HEK293 (cell line): ENCODE data around the gene ADAMTSL4.

ENCODE experiments used
- CTCF ChIA-PET: fragments of 350-600 bp; formaldehyde crosslinking; extraction: SDS; loops from one replicate; lab custom pipeline; 2021; ENCODE audit warnings: antibody characterized with exemption; lab: Yijun Ruan, JAX
- POLR2A ChIA-PET: fragments of 300-600 bp; formaldehyde crosslinking; extraction: SDS; loops from one replicate; lab custom pipeline; 2020; ENCODE audit warnings: antibody characterized with exemption, inconsistent platforms; lab: Yijun Ruan, JAX
- H3K27ac ChIP-seq: fragments of 200-500 bp; sonication (Bioruptor generic); 2 replicates; pipeline ENCODE4 v1.5.1; 2014; ENCODE audit warnings: low read depth, low read length, control low read depth, inconsistent platforms; ENCODE audit errors: extremely low read depth
- H3K36me3 ChIP-seq, 2 experiments: fragments of 200-500 bp in 1 of 2; sonication (Bioruptor generic) in 1 of 2; 1 replicate in 1 of 2; 2 replicates in 1 of 2; pipeline ENCODE4 v1.5.1; 2014 to 2017; ENCODE audit warnings: inconsistent platforms in 2 of 2, low read length in 2 of 2; ENCODE audit not compliant: control insufficient read depth in 2 of 2, insufficient read depth in 1 of 2
- H3K4me1 ChIP-seq: fragments of 200-500 bp; sonication (Bioruptor generic); 2 replicates; pipeline ENCODE4 v1.5.1; 2014; ENCODE audit warnings: mild to moderate bottlenecking, low read length, inconsistent platforms; ENCODE audit not compliant: control insufficient read depth, insufficient read depth
- H3K4me3 ChIP-seq: 2 replicates; pipeline ENCODE4 v1.5.1; 2011; ENCODE audit warnings: low read depth, mild to moderate bottlenecking, control low read depth, low read length, moderate library complexity
- H3K9me3 ChIP-seq: fragments of 200-500 bp; sonication (Bioruptor generic); 2 replicates; pipeline ENCODE4 v1.5.1; 2014; ENCODE audit warnings: low read depth, low read length, inconsistent platforms; ENCODE audit not compliant: control insufficient read depth, insufficient read depth
- GFI1B ChIP-seq: fragments of 450-650 bp; formaldehyde crosslinking; IDR thresholded peaks from 2 replicates; pipeline ENCODE4 v1.5.1; 2016; ENCODE audit warnings: missing biosample characterization, missing genetic modification characterization
- GLIS1 ChIP-seq: fragments of 450-650 bp; formaldehyde crosslinking; IDR thresholded peaks from 2 replicates; pipeline ENCODE4 v1.5.1; 2016; ENCODE audit warnings: missing biosample characterization, missing genetic modification characterization
- GLIS2 ChIP-seq: fragments of 450-650 bp; formaldehyde crosslinking; IDR thresholded peaks from 2 replicates; pipeline ENCODE4 v1.5.1; 2016; ENCODE audit warnings: missing biosample characterization, missing genetic modification characterization
- IKZF3 ChIP-seq: fragments of 450-650 bp; IDR thresholded peaks from 2 replicates; pipeline ENCODE4 v1.5.0; 2018; ENCODE audit warnings: missing biosample characterization, mild to moderate bottlenecking, missing genetic modification characterization, moderate library complexity
- INSM2 ChIP-seq: fragments of 450-650 bp; formaldehyde crosslinking; IDR thresholded peaks from 2 replicates; pipeline ENCODE4 v1.5.1; 2016; ENCODE audit warnings: missing biosample characterization, missing genetic modification characterization
- KLF10 ChIP-seq: fragments of 450-650 bp; IDR thresholded peaks from 2 replicates; pipeline ENCODE4 v1.5.1; 2018; ENCODE audit warnings: missing biosample characterization, mild to moderate bottlenecking, missing genetic modification characterization
- KLF16 ChIP-seq: fragments of 450-650 bp; formaldehyde crosslinking; IDR thresholded peaks from 2 replicates; pipeline ENCODE4 v1.5.1; 2017; ENCODE audit warnings: missing biosample characterization, missing genetic modification characterization
- KLF8 ChIP-seq: fragments of 450-650 bp; formaldehyde crosslinking; IDR thresholded peaks from 2 replicates; pipeline ENCODE4 v1.5.1; 2016; ENCODE audit warnings: missing biosample characterization, missing genetic modification characterization
- SP3 ChIP-seq: fragments of 450-650 bp; formaldehyde crosslinking; IDR thresholded peaks from 2 replicates; pipeline ENCODE4 v1.5.1; 2016; ENCODE audit warnings: missing biosample characterization, missing genetic modification characterization
- ZBTB1 ChIP-seq: fragments of 450-650 bp; formaldehyde crosslinking; IDR thresholded peaks from 2 replicates; pipeline ENCODE4 v1.5.1; 2016; ENCODE audit warnings: missing biosample characterization, missing genetic modification characterization
- ZBTB44 ChIP-seq: fragments of 450-650 bp; IDR thresholded peaks from 2 replicates; pipeline ENCODE4 v1.5.1; 2018; ENCODE audit warnings: missing biosample characterization, mild to moderate bottlenecking, missing genetic modification characterization
- ZBTB48 ChIP-seq: fragments of 450-650 bp; formaldehyde crosslinking; IDR thresholded peaks from 2 replicates; pipeline ENCODE4 v1.5.1; 2016; ENCODE audit warnings: missing biosample characterization, missing genetic modification characterization
- ZFHX2 ChIP-seq: fragments of 450-650 bp; formaldehyde crosslinking; conservative IDR thresholded peaks from 2 replicates; pipeline ENCODE4 v1.5.1; 2016; ENCODE audit warnings: missing biosample characterization, missing genetic modification characterization
- ZNF175 ChIP-seq: fragments of 450-650 bp; formaldehyde crosslinking; IDR thresholded peaks from 2 replicates; pipeline ENCODE4 v1.5.1; 2016; ENCODE audit warnings: missing biosample characterization, missing genetic modification characterization
- ZNF19 ChIP-seq: fragments of 450-650 bp; formaldehyde crosslinking; IDR thresholded peaks from 2 replicates; pipeline ENCODE4; 2016; ENCODE audit warnings: missing biosample characterization, missing genetic modification characterization, low read depth
- ZNF211 ChIP-seq: fragments of 450-650 bp; formaldehyde crosslinking; IDR thresholded peaks from 2 replicates; pipeline ENCODE4 v1.5.1; 2016; ENCODE audit warnings: low read depth, missing biosample characterization, missing genetic modification characterization
- ZNF335 ChIP-seq: fragments of 450-650 bp; formaldehyde crosslinking; conservative IDR thresholded peaks from 2 replicates; pipeline ENCODE4 v1.5.1; 2016; ENCODE audit warnings: missing biosample characterization, missing genetic modification characterization
- ZNF391 ChIP-seq: fragments of 450-650 bp; formaldehyde crosslinking; IDR thresholded peaks from 2 replicates; pipeline ENCODE4 v1.5.1; 2016; ENCODE audit warnings: low read depth, missing biosample characterization, missing genetic modification characterization, borderline replicate concordance
- ZNF394 ChIP-seq: fragments of 450-650 bp; formaldehyde crosslinking; IDR thresholded peaks from 2 replicates; pipeline ENCODE4 v1.5.1; 2016; ENCODE audit warnings: missing biosample characterization, missing genetic modification characterization, mild to moderate bottlenecking, moderate library complexity, borderline replicate concordance
- ZNF426 ChIP-seq: fragments of 450-650 bp; formaldehyde crosslinking; IDR thresholded peaks from 2 replicates; pipeline ENCODE4 v1.5.1; 2017; ENCODE audit warnings: missing biosample characterization, missing genetic modification characterization, mild to moderate bottlenecking, inconsistent platforms, moderate library complexity
- ZNF433 ChIP-seq: fragments of 450-650 bp; formaldehyde crosslinking; IDR thresholded peaks from 2 replicates; pipeline ENCODE4 v1.5.1; 2016; ENCODE audit warnings: missing biosample characterization, missing genetic modification characterization, low read depth
- ZNF544 ChIP-seq: fragments of 450-650 bp; formaldehyde crosslinking; IDR thresholded peaks from 2 replicates; pipeline ENCODE4 v1.5.0; 2017; ENCODE audit warnings: missing biosample characterization, missing genetic modification characterization
- ZNF560 ChIP-seq: fragments of 450-650 bp; formaldehyde crosslinking; IDR thresholded peaks from 2 replicates; pipeline ENCODE4 v1.5.1; 2017; ENCODE audit warnings: missing biosample characterization, missing genetic modification characterization, borderline replicate concordance
- ZNF561 ChIP-seq: fragments of 450-650 bp; IDR thresholded peaks from 2 replicates; pipeline ENCODE4 v1.5.1; 2018; ENCODE audit warnings: missing biosample characterization, missing genetic modification characterization, borderline replicate concordance
- ZNF639 ChIP-seq: fragments of 450-650 bp; formaldehyde crosslinking; IDR thresholded peaks from 2 replicates; pipeline ENCODE4 v1.5.1; 2016; ENCODE audit warnings: missing biosample characterization, missing genetic modification characterization
- ZNF660 ChIP-seq: fragments of 450-650 bp; IDR thresholded peaks from 2 replicates; pipeline ENCODE4 v1.5.1; 2018; ENCODE audit warnings: missing biosample characterization, mild to moderate bottlenecking, missing genetic modification characterization
- ZNF670 ChIP-seq: fragments of 450-650 bp; formaldehyde crosslinking; IDR thresholded peaks from 2 replicates; pipeline ENCODE4 v1.5.1; 2016; ENCODE audit warnings: missing biosample characterization, missing genetic modification characterization, low read depth
- ZNF677 ChIP-seq: fragments of 450-650 bp; IDR thresholded peaks from 2 replicates; pipeline ENCODE4 v1.5.0; 2018; ENCODE audit warnings: missing biosample characterization, mild to moderate bottlenecking, missing genetic modification characterization, moderate library complexity
- ZNF76 ChIP-seq: fragments of 450-650 bp; formaldehyde crosslinking; IDR thresholded peaks from 2 replicates; pipeline ENCODE4; 2016; ENCODE audit warnings: low read depth, missing biosample characterization, missing genetic modification characterization, borderline replicate concordance
- ZNF837 ChIP-seq: fragments of 450-650 bp; formaldehyde crosslinking; IDR thresholded peaks from 2 replicates; pipeline ENCODE4 v1.5.1; 2016; ENCODE audit warnings: missing biosample characterization, missing genetic modification characterization

Gene ADAMTSL4

GRCh38 chr1:150578272-150579109, 29.3 kb downstream of the ADAMTSL4 start (continued):
- TF ChIP-seq ZNF639 (tag by site-specific recombination): peak; percentile 24; the same call in 1 of the 2 replicates
- peak; percentile 79 for TF ChIP-seq ZNF660 (tag by site-specific recombination)
- TF ChIP-seq ZNF391 (tag by site-specific recombination): no peak
- no peak for TF ChIP-seq ZNF433
- TF ChIP-seq KLF8 (tag by site-specific recombination): peak; percentile 79

GRCh38 chr1:150579110-150579944, 30.1 kb downstream of the ADAMTSL4 start, which contains the start of gene MCL1:
Gene MCL1 (minus strand): TSS chr1:150579610. CDS start chr1:150579530, 80 bp downstream.
- H3K4me1 ChIP-seq: no peaks in the 10 kb centered on the region
- ChIA-PET CTCF (interaction anchor here (0.5 to 14.0 kb wide), 12 partner anchors 8 to 419 kb away, joined by 3 to 135 read pairs (median 4); partner anchors contain the start of gene FALEC), POLR2A (interaction anchor here (0.6 to 13.5 kb wide), 35 partner anchors 10 to 740 kb away, joined by 3 to 272 read pairs (median 4); partner anchors contain the start of genes ADAMTSL4, APH1A, ENSA and FALEC)
- peaks cover 0 to 46% of the 10 kb centered on the region in 2 experiments; a peak in 2 of 3 replicates for H3K36me3 ChIP-seq
- H3K9me3 ChIP-seq: no peaks in the 10 kb centered on the region
- H3K4me3 ChIP-seq: peak within 1 kb of the TSS; percentile 82
- peak within 1 kb of the TSS; percentile 95 for H3K27ac ChIP-seq
- TF ChIP-seq ZNF660 (tag by site-specific recombination) (peak; percentile 48), ZNF677 (tag by site-specific recombination) (peak; percentile 41; the same call in 1 of the 2 replicates), ZBTB48 (no peak), GLIS1 (tag by site-specific recombination) (peak; percentile 94), IKZF3 (tag by site-specific recombination) (peak; percentile 17; the same call in 1 of the 2 replicates), GLIS2 (peak; percentile 100), ZBTB1 (tag by site-specific recombination) (0 out of 2 replicates have a peak, but pooled peaks have one; percentile 4), ZNF175 (tag by site-specific recombination) (no peak), ZNF670 (no peak), ZNF394 (tag by site-specific recombination) (peak; percentile 49; the same call in 1 of the 2 replicates), INSM2 (peak; percentile 29; the same call in 1 of the 2 replicates), KLF10 (peak; percentile 75), ZNF560 (no peak), ZNF391 (tag by site-specific recombination) (peak; percentile 65; the same call in 1 of the 2 replicates), ZFHX2 (tag by site-specific recombination) (no peak), ZNF335 (tag by site-specific recombination) (0 out of 2 replicates have a peak, but pooled peaks have one; percentile 58), ZNF426 (tag by site-specific recombination) (no peak), KLF16 (tag by site-specific recombination) (peak; percentile 55; the same call in 1 of the 2 replicates), GFI1B (no peak), ZNF19 (tag by site-specific recombination) (no peak), ZNF544 (tag by site-specific recombination) (no peak), ZNF561 (0 out of 2 replicates have a peak, but pooled peaks have one; percentile 48), ZNF76 (tag by site-specific recombination) (peak; percentile 69; the same call in 1 of the 2 replicates), ZNF837 (tag by site-specific recombination) (no peak), ZNF211 (tag by site-specific recombination) (no peak), SP3 (tag by site-specific recombination) (peak; percentile 62), ZBTB44 (tag by site-specific recombination) (no peak)
